CD4-positive, alpha-beta T cell treated with Interleukin-12 subunit alpha and Interleukin-12 subunit beta, for 1 hour (primary cell): Measurements from ENCODE around the gene CLK3.

Experiments used
- DNase-seq: peaks from one replicate; pipeline ENCODE4 v3.0.0-alpha.2; 2020

Gene CLK3

DNA sequence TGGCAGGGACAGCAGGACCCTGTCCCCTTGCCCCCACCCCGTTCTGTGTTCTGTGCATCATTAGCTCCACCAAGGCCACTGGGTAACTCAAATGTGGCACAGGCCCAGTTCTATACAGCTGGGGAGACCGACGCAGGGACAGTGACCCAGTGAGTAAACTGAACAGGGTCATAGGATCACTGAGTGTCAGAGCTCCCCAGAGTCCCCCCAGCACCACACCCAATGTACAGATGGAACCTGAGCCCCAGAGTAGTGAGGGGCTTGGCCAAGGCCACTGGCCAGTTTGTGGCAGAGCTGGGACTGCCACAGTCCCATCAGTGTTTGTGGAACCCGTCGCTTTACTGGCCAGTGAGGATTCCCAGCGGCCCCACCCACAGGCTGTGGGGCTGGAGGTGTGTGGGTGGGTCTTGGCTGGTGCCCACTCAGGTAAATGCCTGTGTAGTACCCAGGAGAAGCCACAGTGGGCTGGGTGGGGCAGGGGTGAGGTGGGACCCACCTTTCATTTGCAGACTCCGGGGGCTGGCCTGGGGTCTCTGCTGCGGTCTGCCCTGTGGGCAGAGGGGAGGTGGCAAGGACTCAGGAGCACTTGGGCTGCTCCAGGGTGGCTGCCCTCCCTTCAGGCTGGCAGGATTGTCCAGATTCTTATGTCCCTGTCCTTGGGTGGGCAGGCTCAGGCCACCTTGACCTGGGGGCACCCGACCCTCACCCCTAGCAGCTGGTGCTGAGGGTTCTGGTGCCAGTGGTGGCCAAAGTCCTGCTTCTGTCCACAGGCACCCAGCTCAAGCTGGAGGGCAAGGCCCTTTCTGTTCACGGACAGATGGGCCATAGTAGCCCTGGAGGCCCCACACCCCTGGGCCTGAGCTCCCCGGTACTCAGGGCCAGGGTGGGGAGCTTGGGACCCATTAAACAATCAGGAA is 11.6 kb upstream of the CLK3 start:
- no peak for DNase-seq

DNA sequence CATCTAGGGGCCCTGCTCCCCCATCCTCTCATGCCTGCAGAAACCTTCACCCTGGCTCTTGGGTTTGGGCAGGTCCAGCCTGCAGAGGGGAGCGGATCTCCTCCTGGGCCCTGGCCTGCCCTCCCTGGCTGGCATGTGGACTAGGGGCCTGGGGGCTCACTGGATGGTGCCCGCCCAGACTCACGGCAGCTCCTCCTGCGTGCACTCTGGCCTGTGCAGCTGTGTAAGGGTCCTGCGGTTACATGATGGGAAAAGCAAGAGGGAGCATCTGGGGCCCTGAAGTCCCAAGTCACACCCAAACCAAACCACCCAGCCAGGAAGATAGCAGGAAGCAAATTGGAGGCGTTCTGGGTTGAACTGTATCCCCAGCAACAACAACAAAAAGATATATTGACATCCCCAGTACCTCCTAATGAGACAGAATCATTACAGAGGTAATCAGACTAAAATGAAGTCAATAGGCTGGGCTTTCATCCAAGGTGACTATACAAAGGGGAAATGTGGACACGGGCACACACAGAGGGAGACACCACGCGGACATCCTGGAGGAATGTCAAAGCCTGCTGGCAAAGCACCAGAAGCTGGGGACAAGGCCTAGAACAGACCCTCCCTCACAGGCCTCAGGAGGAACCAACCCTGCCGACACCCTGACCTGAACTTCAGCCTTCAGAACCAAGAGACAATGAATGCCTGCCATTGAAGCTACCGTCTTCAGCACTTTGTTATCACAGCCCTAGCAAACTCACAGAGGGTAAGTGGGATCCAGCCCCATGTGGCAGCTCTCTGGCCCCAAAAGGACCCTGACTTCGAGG is 10.4 kb upstream of the CLK3 start:
- DNase-seq, result no peak

DNA sequence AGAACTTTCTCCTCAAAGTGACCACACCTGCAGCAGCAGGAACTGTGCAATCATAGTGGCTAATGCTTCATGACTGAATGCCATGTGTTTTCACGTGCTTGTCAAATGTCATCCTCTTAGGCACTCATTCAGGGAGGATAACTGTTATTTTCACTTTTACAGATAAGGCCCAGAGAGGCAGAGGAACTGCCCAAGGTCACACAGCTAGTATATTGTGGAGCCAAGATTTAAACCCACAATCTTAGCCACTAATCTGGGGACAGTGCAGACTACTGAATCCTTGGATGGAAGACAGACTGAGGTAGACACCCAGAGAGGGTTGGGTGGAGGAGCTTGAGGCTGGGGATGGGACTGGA is 9.9 kb upstream of the CLK3 start:
- no peak for DNase-seq

DNA sequence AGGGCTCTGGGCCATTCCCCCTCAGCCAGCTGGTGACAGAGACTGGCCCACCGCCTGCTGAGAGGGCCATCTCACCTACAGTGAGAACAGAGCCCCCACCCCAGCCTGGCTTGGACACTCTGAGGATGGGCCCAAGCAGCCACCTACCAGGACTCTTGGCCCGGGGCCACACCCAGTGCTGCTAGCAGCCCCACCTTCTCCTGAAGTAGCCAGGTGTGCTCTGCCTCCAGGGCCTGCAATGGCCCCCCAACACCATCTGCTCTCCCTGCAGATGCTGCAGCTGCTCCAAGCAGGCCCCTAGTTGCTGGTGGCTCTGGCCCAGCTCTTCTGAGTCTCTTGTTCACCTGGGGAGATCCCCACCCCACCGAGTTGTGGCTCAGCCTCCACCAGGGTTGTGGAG is 6.8 kb upstream of the CLK3 start:
- DNase-seq, result no peak

DNA sequence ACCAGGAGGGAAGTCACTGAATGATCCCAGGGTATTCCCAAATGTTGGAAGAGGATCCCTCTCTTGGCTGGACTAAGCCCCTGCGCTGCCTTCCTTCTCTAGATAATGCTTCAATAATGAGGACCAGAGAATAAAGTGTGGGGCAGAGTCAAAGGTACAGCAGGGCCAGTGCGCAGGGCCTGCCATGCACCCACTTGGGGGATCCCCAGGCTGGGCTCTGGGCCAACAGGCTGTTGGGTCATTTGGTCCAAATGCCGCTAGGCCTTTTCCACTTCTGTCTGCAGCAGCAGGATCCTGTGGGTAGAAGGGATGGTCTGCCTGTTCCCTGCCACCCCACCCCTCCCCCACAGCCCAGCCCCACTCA is 5.7 kb upstream of the CLK3 start:
- DNase-seq, result no peak

DNA sequence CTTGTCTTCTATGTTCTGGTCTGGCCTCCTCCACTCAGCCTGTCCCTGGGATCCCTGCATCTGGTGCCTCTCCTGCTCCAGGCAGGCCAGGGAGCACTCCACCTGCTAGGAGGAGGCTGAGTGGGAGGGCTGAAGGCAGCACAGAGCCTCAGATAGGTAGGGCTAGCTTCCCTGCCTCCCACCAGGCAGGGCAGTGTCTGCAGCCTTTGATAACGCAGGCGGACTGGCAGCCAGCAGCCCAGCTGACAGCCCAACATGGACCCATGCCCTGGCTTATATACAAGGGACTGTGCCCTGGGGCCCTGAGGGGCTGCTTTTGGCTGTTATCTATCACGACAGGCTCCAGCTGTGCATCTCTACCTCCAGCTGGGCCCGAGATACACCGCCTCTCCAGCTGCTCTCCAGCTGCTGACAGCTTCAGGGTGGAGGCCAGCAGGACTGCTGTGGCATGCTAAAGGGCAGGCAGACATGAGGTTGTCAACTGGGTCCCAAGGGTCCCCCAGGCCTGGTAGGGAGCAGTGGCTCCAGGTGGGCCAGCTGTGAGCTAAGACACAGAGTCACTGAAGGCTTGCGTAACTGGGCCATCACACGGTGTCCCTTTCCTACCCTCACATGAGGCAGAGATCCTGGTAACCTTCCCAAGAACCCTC is 5.2 kb upstream of the CLK3 start:
- DNase-seq, result no peak

DNA sequence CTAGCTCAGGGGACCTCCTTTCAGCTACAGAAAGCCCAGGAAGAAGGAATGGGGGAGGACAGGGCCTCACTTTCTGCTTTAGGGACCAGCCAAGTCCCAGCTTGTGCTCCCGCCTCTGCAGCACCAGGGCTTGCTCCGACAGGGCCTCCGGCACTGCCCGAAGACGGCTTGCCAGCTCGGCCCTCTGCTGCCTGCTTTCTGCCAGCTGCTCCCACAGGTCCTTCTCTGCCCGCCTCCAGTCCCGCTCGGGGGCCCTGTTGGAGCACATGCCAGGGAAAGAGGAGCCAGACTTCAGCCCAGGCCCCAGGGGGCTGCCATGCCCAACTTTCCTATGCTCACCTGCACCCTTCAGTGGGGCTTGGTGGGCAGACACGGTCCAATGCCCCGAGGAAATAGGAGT is 4.3 kb upstream of the CLK3 start:
- no peak for DNase-seq

DNA sequence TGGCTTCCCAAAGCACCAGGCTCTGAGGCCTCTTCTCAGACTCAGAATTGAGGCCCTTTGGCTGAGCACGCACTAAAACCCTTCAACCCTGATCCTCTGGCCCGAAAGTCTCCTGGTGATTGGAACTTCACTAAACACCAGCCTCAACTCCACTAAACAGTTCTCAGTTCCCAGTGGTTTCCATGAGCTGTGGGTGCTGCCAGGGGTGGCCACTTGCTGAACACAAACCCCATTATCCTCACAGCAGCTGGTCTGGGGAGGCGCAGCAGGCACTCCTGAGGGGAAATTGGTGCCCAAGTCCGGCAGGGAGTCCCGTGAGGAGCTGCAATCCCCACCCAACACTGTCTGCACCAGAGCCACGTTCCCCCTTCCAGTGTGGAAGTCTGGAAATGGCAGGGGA is 3.8 kb upstream of the CLK3 start:
- DNase-seq, result no peak

DNA sequence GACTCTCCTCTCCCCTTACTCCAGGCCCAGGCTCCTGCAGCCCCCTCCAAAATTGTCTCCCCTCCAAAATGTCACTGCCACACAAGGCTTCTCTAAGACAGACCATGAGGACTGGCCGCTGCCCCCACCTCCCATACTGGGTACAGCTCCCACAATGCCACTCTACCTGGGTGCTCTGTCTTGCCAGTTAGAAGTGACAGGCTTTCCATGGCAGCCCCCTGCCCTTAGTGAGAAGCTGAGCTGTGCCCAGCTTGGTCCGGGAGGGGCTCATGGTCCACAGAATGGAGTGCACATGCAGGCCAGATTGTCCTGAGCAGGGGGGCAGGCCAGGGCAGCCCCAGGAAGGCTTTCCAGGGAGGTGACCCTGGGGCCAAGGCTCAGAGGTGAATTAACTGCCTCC is 3.0 kb upstream of the CLK3 start:
- no peak for DNase-seq

DNA sequence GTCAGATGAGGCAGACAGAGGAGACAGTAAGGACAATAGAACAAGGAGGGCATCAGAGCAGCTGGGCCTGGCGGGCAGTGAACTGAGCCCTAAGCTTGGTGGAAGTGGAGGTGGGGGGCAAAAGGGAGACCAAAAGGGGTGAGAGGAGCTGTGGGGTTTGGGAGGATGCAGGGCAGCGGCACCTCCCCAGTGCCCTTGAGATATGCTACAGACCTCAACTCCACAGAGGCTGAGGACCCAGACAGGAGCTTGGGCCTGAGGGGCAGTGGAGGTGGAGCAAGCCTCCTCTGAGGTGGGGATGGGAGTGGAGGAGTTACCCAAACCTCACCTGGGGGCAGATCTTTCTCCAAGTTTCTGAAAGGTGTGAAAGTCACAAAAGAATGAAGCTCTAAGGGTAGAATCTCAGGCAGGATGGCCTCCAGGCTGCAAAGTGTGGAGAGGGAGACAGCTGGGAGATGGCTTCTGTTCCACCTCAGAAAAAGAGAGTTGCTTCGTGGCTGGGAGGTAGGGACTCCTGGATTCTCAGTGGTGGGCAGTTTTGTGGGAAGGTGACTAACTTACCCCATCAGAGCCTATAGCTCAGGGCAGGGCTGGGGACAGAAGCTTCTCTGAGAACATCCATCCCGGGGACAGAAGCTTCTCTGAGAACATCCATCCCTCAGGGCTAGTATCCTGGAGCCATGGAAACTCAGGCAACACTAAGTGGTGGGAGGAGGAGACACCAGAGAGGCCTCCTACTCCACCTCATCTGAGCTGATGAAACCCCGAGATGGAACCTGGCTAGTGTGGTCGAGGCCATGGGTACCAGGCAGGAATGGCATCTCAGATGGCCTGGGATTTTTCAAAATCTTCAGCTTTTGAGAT is 2.3 kb upstream of the CLK3 start:
- DNase-seq, result no peak

DNA sequence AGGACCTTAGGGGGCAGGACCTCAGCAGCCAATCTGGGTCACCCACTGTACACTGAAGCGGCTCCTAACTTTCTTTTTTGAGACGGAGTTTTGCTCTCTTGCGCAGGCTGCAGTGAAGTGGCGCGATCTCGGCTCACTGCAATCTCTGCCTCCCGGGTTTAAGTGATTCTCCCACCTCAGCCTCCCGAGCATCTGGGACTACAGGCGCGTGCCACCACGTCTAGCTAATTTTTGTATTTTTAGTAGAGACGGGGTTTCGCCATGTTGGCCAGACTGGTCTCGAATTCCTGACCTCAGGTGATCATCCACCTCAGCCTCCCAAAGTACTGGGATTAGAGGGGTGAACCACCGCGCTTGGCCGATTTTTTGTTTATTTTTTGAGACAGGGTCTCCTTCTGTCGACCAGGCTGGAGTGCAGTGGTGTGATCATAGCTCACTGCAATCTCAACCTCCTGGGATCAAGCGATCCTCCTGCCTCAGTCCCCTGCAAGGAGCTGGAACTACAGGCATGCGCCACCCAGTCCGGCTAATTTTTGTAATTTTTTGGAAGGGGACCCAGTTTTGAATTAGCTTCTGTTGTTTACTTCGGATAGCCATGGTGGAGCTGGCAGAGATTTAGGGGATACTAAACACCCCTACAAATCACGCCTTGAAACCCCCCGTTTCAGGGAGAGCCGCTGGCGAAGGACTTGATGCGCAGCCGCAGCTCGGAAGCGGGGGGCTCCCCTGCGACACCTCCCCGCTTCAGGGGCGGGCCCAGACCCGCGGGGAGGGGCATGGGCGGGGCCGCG is 1.5 kb upstream of the CLK3 start:
- DNase-seq, result no peak

DNA sequence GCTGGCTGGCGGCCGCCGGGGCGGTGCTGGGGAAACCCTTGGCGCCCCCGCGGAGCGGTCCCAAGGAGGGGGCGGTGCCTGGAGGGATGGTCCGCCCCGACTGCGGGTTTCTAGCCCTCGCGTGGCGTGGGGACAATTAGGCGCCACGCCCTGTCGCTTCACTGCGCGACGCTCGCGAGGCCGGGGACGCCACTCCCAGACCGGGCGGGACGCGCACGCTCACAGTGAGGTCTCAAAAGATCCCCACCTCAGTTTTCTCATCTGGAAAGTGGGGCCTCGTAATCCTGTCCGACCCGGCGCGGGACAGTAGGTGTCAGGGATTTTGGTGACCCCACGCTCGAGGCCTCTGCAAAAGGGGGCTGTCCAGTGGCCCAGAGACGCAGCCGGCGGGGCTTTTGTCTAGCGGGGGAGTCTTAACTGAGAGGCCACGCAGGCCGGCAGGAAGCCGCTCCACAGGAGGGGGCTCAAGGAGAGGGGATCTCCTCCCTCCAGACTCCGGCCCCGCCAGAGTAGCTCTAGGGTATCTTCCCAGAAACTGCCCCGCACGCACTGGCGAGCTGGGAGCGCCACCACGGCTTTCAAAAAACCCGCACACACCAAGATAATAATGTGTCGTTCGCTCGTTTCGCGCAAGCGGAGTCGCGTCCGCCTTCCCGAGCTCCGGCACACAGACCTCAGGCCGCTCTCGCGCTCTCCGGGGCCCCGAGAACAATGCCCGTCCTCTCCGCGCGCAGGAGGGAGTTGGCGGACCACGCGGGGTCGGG is 710 bp upstream of the CLK3 start:
- peak; percentile 96 for DNase-seq

DNA sequence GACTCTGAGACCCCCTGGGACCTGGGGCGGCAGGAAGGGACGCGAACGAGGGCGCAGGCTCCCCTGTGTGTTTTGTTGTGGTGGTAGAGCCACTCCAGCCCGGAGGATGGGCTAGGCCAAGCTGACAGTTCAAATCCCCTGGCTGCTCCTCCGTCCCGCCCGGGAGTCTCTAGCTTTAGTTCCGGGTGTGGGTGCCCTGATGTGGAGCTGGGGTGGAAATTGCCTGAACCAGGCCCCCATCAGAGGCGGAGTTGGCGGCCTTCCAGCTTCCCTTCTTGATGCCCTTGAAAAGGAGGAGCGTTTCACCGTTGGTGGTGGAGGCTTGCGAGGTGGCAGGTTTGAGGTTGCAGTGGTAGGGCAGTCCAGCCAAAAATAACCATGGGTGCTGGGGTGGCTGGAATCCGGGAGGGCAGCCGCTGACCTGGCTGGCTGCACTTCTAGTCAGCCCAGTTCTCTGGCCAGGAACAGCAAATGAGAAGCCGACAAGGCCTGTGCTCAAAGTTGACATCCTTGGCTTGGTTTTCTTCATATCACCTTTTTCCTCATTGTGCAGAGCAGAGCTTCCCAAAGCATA is 817 bp downstream of the CLK3 start:
- peak; percentile 76 for DNase-seq

DNA sequence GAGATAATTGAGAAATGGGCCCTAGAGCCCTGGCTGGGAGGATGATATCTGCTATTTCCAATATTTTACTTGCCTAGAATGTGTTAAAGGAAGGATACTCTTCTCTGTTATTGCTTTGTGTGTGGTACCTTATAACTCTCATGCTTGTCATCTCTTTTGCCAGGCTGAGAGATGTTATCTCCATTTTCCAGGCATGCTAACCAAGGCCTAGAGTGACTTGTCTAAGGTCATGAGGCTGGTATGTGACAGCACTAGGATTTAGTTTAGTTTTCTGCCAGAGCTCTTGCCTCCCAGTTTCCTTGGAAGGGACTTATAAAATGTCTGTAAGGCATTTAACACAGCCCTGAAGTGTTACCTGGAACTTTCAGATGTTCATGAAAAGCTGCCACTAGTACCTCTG is 1.4 kb downstream of the CLK3 start:
- DNase-seq, result no peak

DNA sequence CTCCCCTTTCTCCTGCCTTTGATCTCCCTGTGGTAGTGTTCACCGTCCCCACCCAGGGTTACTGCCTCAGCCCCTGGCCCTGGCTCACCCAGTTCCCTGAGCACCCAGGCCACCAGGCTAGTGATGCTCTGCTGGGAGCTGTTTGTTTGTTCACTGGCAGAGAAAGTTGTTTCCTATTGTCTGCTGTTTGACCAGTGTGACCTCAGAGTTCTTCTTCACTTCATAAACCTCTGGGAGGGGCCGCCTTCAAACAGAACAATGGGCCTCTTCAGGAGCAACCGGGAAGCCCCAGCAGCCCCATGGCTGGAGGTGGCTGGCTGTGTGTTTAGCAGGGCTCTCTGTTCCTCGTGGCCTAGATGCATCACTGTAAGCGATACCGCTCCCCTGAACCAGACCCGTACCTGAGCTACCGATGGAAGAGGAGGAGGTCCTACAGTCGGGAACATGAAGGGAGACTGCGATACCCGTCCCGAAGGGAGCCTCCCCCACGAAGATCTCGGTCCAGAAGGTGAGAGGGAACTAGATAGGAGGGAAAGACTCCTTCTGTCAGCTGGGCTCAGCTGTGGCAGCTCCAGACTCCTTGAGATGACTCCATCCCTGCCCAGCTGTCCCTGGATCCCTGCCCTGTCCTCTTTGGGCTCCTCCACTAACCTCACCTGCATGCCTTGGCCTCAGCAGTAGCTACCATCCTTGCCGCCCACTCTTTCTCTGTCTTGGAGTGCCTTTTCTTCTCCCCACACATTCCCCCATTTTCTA is 3.4 kb downstream of the CLK3 start:
- DNase-seq, result no peak

DNA sequence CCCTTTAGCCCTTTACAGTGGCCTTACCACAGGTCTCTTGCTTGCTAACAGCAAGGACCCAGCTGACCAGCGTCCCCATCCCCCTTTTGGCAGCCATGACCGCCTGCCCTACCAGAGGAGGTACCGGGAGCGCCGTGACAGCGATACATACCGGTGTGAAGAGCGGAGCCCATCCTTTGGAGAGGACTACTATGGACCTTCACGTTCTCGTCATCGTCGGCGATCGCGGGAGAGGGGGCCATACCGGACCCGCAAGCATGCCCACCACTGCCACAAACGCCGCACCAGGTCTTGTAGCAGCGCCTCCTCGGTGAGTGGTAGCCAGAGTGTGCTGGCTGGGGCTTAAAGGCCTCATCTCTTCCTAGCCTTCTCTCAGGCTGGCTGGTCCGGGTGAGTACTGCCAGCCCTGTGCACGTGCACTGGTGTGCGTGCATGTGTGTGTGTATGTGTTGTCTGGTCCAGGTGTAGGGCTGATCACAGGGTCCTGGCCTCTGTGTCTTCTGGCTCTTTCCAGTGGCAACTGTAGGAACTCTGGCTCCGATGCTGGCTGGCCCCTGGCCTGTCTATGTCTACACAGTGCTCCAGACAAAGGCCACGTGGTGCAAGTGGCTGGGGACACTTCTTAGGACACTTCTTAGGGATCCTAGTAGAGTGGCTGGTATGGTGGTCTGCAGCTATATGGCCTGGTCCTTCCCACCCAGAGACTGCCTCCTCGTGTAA is 4.4 kb downstream of the CLK3 start:
- DNase-seq, result no peak

DNA sequence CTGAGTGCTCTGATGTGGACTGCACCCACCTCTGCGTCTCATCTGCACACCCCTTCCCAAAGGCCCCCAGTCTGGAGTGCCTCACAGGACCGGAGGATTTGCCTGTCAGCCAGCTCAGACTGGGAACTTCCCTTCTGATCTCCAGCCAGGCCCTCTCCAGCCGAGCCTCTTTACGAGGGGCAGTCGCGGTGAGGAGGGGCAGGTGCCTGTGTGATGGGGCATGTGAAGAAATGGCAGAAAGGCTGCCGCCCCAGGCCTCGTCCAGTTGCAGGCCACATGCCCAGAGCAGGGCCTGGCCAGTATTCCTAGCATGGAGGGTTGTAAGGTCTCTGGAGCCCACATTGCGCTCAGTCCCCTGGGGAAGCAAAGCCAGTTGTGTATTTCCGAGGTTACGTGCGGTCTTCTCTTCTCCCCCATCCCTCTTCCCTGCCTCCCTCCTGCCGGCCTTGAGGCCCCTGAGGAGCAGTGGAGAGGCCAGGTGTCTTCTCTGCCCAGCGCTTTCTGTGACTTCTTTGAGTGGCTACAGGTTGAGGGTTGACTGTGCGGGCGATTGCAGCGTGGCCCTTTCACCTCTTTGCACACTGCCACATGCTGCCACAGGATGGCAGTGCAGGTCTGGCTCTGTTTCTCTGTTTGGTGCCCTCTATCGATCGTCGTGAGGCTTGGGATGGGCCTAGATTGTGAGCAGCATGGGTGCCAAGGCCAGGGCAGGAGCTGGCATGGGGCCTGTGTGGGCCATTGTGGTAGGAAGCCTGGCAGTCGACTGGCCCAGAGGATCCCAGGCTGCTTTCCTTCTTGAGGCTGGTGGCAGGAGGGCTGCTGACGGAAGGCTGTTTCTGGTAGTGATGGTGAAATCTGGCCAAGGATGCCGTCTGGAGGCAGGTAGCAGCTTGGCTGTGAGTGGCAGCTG is 5.3 kb downstream of the CLK3 start:
- peak; percentile 81 for DNase-seq

DNA sequence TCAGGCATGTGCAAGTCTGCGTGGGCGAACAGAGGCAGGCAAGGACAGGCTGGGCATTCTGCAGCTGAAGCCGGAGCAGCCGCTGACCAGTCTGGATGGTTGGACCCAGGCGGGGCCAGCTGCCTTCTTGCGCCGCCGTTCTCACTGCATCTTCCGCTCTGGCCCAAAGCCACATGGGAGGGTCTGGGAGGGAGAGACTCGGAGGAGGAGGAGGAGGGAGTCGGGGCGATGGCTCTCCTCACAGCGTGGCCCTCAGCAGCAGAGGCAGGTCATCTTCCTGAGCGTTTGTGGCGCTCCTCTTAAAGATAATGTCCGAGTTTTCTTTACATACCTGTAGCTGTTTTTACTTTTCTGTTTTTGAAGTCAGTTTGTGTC is 5.9 kb downstream of the CLK3 start:
- DNase-seq, result no peak
